Measurements from ENCODE around the gene UNK. TPM values are rescaled to one million over a fixed set of nuclear protein-coding genes. Genes with fewer than 3 reads are reported as not detected.

The UNK gene
- total RNA-seq, 1 experiment from 2014 or later: 32.1 TPM

- no peaks in the 10 kb centered on the region; the same call in 1 of the 2 replicates for H3K36me3 ChIP-seq (ENCODE audit: control insufficient read depth, insufficient read depth, low read length)
- H3K27me3 ChIP-seq (ENCODE audit: control insufficient read depth, insufficient read depth, low read length): no peaks in the 10 kb centered on the region
- in situ Hi-C loops (cut with HindIII; ENCODE audit: low pct_unique_long_range_greater_than_20kb, low sequenced_read_pairs): no loop called here
- no peak overlapping the region for H3K27ac ChIP-seq (ENCODE audit: low read length)
- ChIA-PET CTCF (interaction anchor here (0.5 to 0.9 kb wide), 4 partner anchors 16 to 77 kb away, joined by 3 to 5 read pairs (median 5); no protein-coding TSS in a partner anchor), POLR2A (interaction anchor here (0.7 to 1.0 kb wide), 2 partner anchors 10 to 49 kb away, joined by 3 read pairs; no protein-coding TSS in a partner anchor)
- H3K4me3 ChIP-seq (ENCODE audit: low read depth in 2 of 2, low read length in 2 of 2): no peak overlapping the region
- TF ChIP-seq TCF7L2 (IDR thresholded peaks at IDR 0.05; ENCODE audit: low read depth, low read length) (no peak), CTCF (IDR thresholded peaks at IDR 0.05) (no peak), POLR2AphosphoS5 (IDR thresholded peaks at IDR 0.05; ENCODE audit: low read depth, low read length) (no peak), REST (IDR thresholded peaks at IDR 0.05; ENCODE audit: insufficient read depth in 1 of 2, low read depth in 2 of 2, low read length in 1 of 2) (no peak), SIN3A (IDR thresholded peaks at IDR 0.05; ENCODE audit: borderline replicate concordance, insufficient read depth, low read depth, low read length) (no peak)
- no peak for DNase-seq (ENCODE audit: low read depth, low spot score)
- H3K9me3 ChIP-seq (ENCODE audit: control insufficient read depth, insufficient read depth, low read depth, low read length): no peaks in the 10 kb centered on the region
- no peaks in the 10 kb centered on the region for H3K4me1 ChIP-seq (ENCODE audit: control insufficient read depth, insufficient read depth, low read length)
- BruUV-seq (replicated peaks): no TSS peak
- no peak for ATAC-seq
- intact Hi-C loops (cut with micrococcal nuclease; ENCODE audit: unreplicated experiment): no loop called here
Observed at GRCh38 chr17:75825149-75825552, 40.5 kb downstream of the UNK start.

GRCh38 chr17:75825748-75826370 is 41.3 kb downstream of the UNK start:
- DNase-seq (ENCODE audit: low read depth, low spot score) (no peak), ATAC-seq (no peak)
- no peak overlapping the region for H3K4me3 ChIP-seq (ENCODE audit: low read depth in 2 of 2, low read length in 2 of 2)
- H3K27ac ChIP-seq (ENCODE audit: low read length): no peak overlapping the region
- in situ Hi-C loops (cut with HindIII; ENCODE audit: low pct_unique_long_range_greater_than_20kb, low sequenced_read_pairs): no loop called here
- intact Hi-C loops (cut with micrococcal nuclease; ENCODE audit: unreplicated experiment): no loop called here
- CTCF ChIA-PET: interaction anchor here (0.5 to 0.9 kb wide), 4 partner anchors 15 to 20 kb away, joined by 3 to 6 read pairs (median 5); no protein-coding TSS in a partner anchor
- no peaks in the 10 kb centered on the region for H3K27me3 ChIP-seq (ENCODE audit: control insufficient read depth, insufficient read depth, low read length)
- no peaks in the 10 kb centered on the region; the same call in 1 of the 2 replicates for H3K36me3 ChIP-seq (ENCODE audit: control insufficient read depth, insufficient read depth, low read length)
- H3K9me3 ChIP-seq (ENCODE audit: control insufficient read depth, insufficient read depth, low read depth, low read length): no peaks in the 10 kb centered on the region
- BruUV-seq (replicated peaks): no TSS peak
- POLR2A ChIA-PET: interaction anchor here (1.0 kb wide), 1 partner anchor 10 kb away, joined by 3 read pairs; no protein-coding TSS in a partner anchor
- TF ChIP-seq REST (IDR thresholded peaks at IDR 0.05; ENCODE audit: insufficient read depth in 1 of 2, low read depth in 2 of 2, low read length in 1 of 2) (no peak), TCF7L2 (IDR thresholded peaks at IDR 0.05; ENCODE audit: low read depth, low read length) (no peak), CTCF (IDR thresholded peaks at IDR 0.05) (no peak), SIN3A (IDR thresholded peaks at IDR 0.05; ENCODE audit: borderline replicate concordance, insufficient read depth, low read depth, low read length) (no peak), POLR2AphosphoS5 (IDR thresholded peaks at IDR 0.05; ENCODE audit: low read depth, low read length) (no peak)
- no peaks in the 10 kb centered on the region for H3K4me1 ChIP-seq (ENCODE audit: control insufficient read depth, insufficient read depth, low read length)

Data from Panc1 (cell line).